ENCODE measurements around the gene PRUNE1.

DNA sequence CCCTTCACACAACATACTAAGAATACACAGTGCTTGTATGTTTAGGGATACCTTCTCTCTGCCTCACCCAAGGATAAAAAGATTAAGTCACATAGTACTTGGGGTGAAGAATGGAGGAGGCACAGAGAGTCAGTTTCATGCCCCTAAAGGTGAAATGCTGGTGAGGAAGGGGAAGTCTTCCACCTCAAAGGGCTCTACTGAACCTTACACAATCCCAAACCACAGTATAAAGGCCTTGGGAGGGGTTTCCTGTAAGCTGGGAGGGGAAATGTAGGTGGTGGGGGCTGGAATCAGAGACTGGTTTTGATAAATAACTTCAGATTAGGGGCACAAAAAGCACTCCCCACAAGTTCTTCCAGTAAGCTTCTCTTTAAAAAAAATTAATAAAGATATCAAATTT is 5.1 kb upstream of the PRUNE1 start:
- TF ChIP-seq CTCF (conservative IDR thresholded peaks at IDR 0.05; ENCODE audit: low read length) (no peak), EZH2phosphoT487 (IDR thresholded peaks at IDR 0.05; ENCODE audit: borderline replicate concordance) (no peak)
